Choroid plexus epithelial cell (primary cell): ENCODE results near the gene LAMC3.

ENCODE experiments used
- DNase-seq: peaks from one replicate; pipeline ENCODE4 v3.0.0-alpha.2; 2010; ENCODE audit warnings: low read depth
- H3K4me3 ChIP-seq: 2 replicates; pipeline ENCODE4 v1.5.1; 2011; ENCODE audit warnings: low read depth, mild to moderate bottlenecking, control low read depth, low read length, moderate library complexity
- TF ChIP-seq, protein P1 (sequence below): conservative IDR thresholded peaks from 2 replicates; pipeline ENCODE4 v1.5.1; 2011; ENCODE audit warnings: low read depth, mild to moderate bottlenecking, control low read depth, inconsistent platforms, low read length, moderate library complexity

The LAMC3 gene

DNA sequence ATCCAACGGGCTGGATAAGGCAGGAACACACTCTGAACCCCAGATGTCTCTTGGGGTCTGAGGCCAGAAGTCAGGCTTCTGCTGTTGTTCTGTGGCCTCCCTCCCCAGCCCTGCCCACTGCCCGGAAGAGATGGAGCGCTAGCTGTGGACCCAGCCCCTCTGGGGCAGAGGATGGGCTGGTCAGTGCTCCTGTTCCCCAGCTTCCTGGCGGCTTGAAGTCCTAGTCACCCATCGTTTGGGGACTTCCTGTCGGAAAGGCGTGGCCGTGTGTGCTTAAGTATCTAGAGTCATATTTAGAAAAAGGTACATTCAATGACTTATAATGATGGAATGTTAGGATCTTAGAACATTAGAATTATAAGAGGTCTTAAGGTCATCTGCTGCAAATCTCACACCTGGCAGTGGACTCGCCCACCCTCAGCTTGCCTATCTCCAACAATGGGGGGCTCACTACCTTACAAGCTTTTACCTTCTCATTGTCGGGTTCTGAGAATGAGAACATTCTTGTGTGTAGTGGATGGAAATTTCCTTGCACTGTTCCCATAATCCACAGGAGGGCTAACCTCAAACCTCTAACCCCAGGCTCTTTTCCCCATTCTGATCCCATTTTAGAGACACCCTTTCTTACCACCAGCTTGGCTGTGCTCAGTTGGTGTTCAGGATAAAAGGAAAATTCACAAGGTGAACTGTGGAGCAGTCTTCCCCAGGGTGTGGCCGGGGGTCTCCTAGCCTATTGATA is 74.0 kb downstream of the LAMC3 start:
- no peak overlapping the region for H3K4me3 ChIP-seq
- DNase-seq, result no peak
- TF ChIP-seq, protein P1, sequence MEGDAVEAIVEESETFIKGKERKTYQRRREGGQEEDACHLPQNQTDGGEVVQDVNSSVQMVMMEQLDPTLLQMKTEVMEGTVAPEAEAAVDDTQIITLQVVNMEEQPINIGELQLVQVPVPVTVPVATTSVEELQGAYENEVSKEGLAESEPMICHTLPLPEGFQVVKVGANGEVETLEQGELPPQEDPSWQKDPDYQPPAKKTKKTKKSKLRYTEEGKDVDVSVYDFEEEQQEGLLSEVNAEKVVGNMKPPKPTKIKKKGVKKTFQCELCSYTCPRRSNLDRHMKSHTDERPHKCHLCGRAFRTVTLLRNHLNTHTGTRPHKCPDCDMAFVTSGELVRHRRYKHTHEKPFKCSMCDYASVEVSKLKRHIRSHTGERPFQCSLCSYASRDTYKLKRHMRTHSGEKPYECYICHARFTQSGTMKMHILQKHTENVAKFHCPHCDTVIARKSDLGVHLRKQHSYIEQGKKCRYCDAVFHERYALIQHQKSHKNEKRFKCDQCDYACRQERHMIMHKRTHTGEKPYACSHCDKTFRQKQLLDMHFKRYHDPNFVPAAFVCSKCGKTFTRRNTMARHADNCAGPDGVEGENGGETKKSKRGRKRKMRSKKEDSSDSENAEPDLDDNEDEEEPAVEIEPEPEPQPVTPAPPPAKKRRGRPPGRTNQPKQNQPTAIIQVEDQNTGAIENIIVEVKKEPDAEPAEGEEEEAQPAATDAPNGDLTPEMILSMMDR, result peak; percentile 3

DNA sequence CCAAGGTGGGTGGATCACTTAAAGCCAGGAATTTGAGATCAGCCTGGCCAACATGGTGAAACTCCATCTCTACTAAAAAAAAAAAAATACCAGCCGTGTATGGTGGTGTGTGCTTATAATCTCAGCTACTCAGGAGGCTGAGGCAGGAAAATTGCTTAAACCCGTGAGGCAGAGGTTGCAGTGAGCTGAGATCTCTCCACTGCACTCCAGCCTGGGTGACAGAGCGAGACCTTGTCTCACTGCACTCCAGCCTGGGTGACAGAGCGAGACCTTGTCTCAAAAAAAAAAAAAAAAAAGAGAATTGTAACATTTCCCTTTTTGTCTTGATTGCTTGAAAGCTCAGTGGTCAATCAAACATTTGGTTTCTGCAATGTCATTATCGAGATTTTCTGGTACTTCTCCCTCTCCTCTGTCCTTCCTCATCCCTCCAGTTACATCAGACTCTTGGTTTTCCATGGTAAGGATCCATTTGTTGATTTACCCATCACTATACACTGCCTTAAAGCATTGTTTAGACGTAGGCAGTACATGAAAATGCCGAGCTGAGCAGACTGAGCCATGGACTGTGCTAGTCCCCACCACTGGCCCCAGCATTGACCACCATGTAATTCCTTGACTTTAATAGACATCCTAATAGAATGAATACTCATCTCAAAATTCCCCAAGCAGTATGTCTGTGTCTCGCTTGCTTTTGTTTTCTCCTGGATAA is 75.8 kb downstream of the LAMC3 start:
- H3K4me3 ChIP-seq, result no peak overlapping the region
- TF ChIP-seq, protein P1, result no peak
- no peak for DNase-seq

DNA sequence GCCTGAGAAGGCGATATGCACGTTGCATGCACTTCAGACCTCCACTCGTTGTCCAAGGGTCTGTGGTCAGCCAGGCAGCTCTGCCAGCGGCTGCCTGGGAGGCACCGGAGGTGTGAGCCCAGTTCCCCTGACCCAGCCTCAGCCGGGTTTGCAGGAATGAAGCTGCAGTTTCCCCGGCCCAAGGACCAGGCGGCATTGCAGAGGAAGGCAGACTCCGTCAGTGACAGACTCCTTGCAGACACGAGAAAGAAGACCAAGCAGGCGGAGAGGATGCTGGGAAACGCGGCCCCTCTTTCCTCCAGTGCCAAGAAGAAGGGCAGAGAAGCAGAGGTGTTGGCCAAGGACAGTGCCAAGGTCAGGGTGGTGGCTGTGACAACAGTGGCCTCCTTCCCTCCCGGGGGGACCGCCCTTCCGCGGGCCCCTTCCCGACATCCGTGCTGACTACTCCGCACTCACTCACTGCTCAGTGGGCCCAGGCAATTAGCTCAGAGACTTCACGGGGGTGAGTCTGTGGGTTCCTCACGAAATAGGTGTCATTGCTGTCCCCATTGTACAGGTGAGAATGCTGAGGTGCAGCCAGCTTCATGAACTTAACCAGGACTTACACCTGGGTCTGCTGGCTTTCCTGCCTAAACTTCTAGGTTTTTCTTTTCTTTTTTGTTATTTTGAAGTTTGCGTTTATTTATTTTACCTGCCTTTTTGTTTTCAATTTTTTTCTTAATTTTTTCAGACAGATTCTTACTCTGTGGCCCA is 76.6 kb downstream of the LAMC3 start:
- no peak for DNase-seq
- H3K4me3 ChIP-seq, result no peak overlapping the region
- TF ChIP-seq, protein P1, result no peak

DNA sequence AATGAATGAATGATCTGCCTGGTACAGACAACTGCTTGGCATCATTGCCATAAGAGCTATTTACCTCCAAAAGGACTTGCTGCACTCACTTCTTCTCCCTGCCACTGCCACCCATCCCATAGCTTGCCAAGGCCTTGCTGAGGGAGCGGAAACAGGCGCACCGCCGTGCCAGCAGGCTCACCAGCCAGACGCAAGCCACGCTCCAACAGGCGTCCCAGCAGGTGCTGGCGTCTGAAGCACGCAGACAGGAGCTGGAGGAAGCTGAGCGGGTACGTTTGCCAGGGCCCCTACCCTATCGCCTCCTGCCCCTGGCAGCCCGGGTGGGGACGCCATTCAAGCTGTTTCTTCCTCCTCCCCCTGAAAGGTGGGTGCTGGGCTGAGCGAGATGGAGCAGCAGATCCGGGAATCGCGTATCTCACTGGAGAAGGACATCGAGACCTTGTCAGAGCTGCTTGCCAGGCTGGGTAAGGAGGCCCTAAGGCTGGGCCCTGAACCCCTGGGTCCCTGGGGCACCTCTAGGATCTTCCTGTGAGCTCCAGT is 78.5 kb downstream of the LAMC3 start:
- no peak for DNase-seq
- TF ChIP-seq, protein P1, result no peak
- H3K4me3 ChIP-seq, result no peak overlapping the region

DNA sequence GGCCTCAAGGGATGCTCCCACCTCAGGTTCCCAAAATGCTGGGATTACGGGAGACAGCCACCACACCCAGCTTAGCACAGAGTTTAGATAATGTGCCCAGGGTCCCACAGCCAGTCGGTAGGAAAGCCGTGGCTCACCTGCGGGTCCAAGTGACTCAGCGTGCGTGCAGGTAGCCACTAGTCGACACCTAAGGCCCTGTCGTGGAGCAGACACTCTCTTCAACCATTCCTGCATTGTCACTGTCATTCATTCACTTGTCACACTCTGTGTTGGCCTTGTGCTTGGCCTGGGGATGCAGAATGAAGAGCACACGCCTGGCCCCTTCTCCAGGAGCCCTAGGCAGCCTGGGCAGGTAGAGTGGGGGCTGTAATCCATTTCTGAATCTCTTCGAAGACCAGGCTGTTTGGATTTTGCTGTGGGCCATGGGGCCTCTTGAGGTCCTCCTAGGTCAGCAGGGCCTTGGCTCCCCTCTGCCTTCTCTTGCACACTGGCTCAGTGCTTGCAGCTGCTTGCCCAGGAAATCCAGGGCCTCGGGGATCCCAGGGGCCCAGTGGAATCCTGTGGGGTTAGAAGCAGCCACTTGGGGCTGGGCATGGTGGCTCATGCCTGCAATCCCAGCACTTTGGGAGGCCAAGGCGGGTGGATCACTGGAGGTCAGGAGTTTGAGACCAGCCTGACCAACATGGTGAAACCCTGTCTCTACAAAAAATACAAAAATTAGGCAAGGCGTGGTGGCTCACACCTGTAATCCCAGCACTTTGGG is 81.2 kb downstream of the LAMC3 start:
- DNase-seq, result no peak
- no peak overlapping the region for H3K4me3 ChIP-seq
- TF ChIP-seq, protein P1, result no peak

DNA sequence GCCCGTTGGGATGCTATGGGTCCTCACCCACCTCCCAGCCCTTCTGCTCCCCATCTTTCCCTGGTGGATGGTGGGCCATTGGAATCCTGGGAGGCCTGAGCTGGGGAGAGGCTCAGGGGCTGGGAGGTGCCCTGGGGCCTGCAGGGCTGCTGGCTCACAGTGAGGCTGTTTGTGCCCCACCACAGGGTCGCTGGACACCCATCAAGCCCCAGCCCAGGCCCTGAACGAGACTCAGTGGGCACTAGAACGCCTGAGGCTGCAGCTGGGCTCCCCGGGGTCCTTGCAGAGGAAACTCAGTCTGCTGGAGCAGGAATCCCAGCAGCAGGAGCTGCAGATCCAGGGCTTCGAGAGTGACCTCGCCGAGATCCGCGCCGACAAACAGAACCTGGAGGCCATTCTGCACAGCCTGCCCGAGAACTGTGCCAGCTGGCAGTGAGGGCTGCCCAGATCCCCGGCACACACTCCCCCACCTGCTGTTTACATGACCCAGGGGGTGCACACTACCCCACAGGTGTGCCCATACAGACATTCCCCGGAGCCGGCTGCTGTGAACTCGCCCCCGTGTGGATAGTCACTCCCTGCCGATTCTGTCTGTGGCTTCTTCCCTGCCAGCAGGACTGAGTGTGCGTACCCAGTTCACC is 82.5 kb downstream of the LAMC3 start:
- TF ChIP-seq, protein P1, result no peak
- no peak for DNase-seq
- no peak overlapping the region for H3K4me3 ChIP-seq
